GM12892 (cell line): Measurements from ENCODE around the gene CCDC148.

Experiments
- POLR2A ChIP-seq: IDR thresholded peaks from 2 replicates; pipeline ENCODE4 v1.6.1; 2011; ENCODE audit warnings: low read depth, low read length, control low read depth
- POLR2AphosphoS5 ChIP-seq: IDR thresholded peaks from 2 replicates; pipeline ENCODE4 v1.6.1; 2011; ENCODE audit warnings: low read depth, low read length, control low read depth
- TAF1 ChIP-seq: IDR thresholded peaks from 2 replicates; pipeline ENCODE4 v1.6.1; 2011; ENCODE audit warnings: low read depth, mild to moderate bottlenecking, control low read depth, low read length, borderline replicate concordance

DNA sequence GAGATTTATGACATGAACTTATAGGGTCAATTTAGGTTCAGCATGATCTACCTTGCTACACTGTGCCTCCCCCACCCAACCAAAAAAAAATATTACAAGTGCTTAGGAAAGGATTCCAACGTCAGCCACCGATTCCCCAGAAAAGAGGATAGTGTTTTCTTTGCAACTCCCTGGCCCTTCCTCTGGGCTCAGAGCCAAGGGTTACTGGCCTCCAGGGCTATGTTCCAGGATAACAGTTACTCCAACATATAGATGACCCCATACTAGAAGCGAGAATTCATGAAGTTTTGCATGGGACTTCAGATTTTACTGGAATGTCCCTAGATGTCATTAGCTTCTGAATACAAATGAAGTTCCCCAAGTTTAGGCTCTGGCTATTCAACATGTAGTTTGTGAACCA lies 182.8 kb downstream of the CCDC148 start:
- TF ChIP-seq POLR2A: no peak
- TF ChIP-seq POLR2AphosphoS5: no peak
- no peak for TF ChIP-seq TAF1
